IMR-90 (cell line): Measurements from ENCODE around the gene XYLB. TPM values are rescaled to one million over a fixed set of nuclear protein-coding genes. Genes with fewer than 3 reads are reported as not detected.
A peak's percentile ranks its signal among the peaks of the same experiment; 100 is the strongest.

ENCODE experiments used
- ATAC-seq: fragments of 200-7000 bp; cut with Tn5 transposase; 2 replicates; pipeline ENCODE4 v1.9.1; 2020; ENCODE audit warnings: low read depth, mild to moderate bottlenecking, moderate library complexity
- BruUV-seq: library from RNA; stranded (reverse); fragments of 400-500 nt; replicated peaks from 2 replicates; lab custom pipeline; 2021; lab: Mats Ljungman, UMichigan
- CTCF ChIA-PET: fragments of 300-600 bp; formaldehyde crosslinking; extraction: SDS; loops from one replicate; lab custom pipeline; 2021; ENCODE audit warnings: antibody characterized with exemption; lab: Yijun Ruan, JAX
- POLR2A ChIA-PET: fragments of 300-600 bp; sonication (Branson Sonifier 250); formaldehyde crosslinking; loops from one replicate; lab custom pipeline; 2022; ENCODE audit warnings: antibody characterized with exemption; ENCODE audit not compliant: unreplicated experiment; lab: Charles Lee
- DNase-seq: peaks from one replicate; pipeline ENCODE4 v3.0.0; 2013
- H2AFZ ChIP-seq: replicated peaks from 2 replicates; pipeline ENCODE3; 2013; ENCODE audit warnings: low read length, mild to moderate bottlenecking; ENCODE audit not compliant: poor library complexity
- H2AK5ac ChIP-seq: 2 replicates; pipeline ENCODE4 v1.6.1; 2013; ENCODE audit warnings: low read depth, low read length, inconsistent platforms
- H2AK9ac ChIP-seq: replicated peaks from 2 replicates; pipeline ENCODE3; 2013; ENCODE audit warnings: mild to moderate bottlenecking, low read depth, low read length, moderate library complexity; ENCODE audit not compliant: poor library complexity
- H2BK120ac ChIP-seq: 2 replicates; pipeline ENCODE4 v1.6.1; 2013; ENCODE audit warnings: low read depth, low read length, inconsistent platforms
- H2BK15ac ChIP-seq: 3 replicates; pipeline ENCODE4 v1.6.1; 2013; ENCODE audit warnings: low read depth, low read length, inconsistent platforms
- H2BK20ac ChIP-seq: 2 replicates; pipeline ENCODE4 v1.6.1; 2013; ENCODE audit warnings: low read depth, mild to moderate bottlenecking, inconsistent platforms, low read length, moderate library complexity
- H2BK5ac ChIP-seq: 2 replicates; pipeline ENCODE4 v1.6.1; 2013; ENCODE audit warnings: mild to moderate bottlenecking, low read depth, low read length, inconsistent platforms; ENCODE audit not compliant: poor library complexity, severe bottlenecking
- H3K14ac ChIP-seq: replicated peaks from 2 replicates; pipeline ENCODE4 v1.6.1; 2013; ENCODE audit warnings: low read depth, low read length, inconsistent platforms
- H3K18ac ChIP-seq: 2 replicates; pipeline ENCODE4 v1.6.1; 2013; ENCODE audit warnings: low read depth, low read length, control low read depth
- H3K23ac ChIP-seq: 2 replicates; pipeline ENCODE4 v1.6.1; 2013; ENCODE audit warnings: low read depth, low read length, inconsistent platforms
- H3K27ac ChIP-seq: 2 replicates; pipeline ENCODE4 v1.5.1; 2013; ENCODE audit warnings: mild to moderate bottlenecking, control low read depth, low read length; ENCODE audit not compliant: insufficient read depth
- H3K27me3 ChIP-seq: 2 replicates; pipeline ENCODE4 v1.6.1; 2013; ENCODE audit warnings: low read length; ENCODE audit not compliant: control insufficient read depth, insufficient read depth
- H3K36me3 ChIP-seq: 2 replicates; pipeline ENCODE4 v1.6.1; 2013; ENCODE audit warnings: low read length, mixed read lengths; ENCODE audit not compliant: control insufficient read depth, insufficient read depth
- H3K4ac ChIP-seq: 2 replicates; pipeline ENCODE4 v1.6.1; 2013; ENCODE audit warnings: low read depth, low read length, inconsistent platforms
- H3K4me1 ChIP-seq: 2 replicates; pipeline ENCODE4 v1.6.1; 2013; ENCODE audit warnings: low read length, mixed read lengths; ENCODE audit not compliant: control insufficient read depth, insufficient read depth
- H3K4me2 ChIP-seq: 2 replicates; pipeline ENCODE4 v1.6.1; 2013; ENCODE audit warnings: low read depth, mild to moderate bottlenecking, control low read depth, low read length, moderate library complexity
- H3K4me3 ChIP-seq: 2 replicates; pipeline ENCODE4 v1.5.1; 2013; ENCODE audit warnings: low read depth, mild to moderate bottlenecking, control low read depth, low read length, moderate library complexity; ENCODE audit not compliant: insufficient read depth
- H3K56ac ChIP-seq: 2 replicates; pipeline ENCODE4 v1.6.1; 2013; ENCODE audit warnings: low read length, inconsistent platforms; ENCODE audit not compliant: insufficient read depth; ENCODE audit errors: extremely low read depth
- H3K79me1 ChIP-seq, 2 experiments: 2 replicates each; pipeline ENCODE4 v1.6.1; 2013; ENCODE audit warnings: low read length in 2 of 2, inconsistent platforms in 1 of 2, low read depth in 1 of 2
- H3K9ac ChIP-seq: 2 replicates; pipeline ENCODE4 v1.6.1; 2013; ENCODE audit warnings: low read depth, low read length, control low read depth
- H3K9me1 ChIP-seq: 2 replicates; pipeline ENCODE4 v1.6.1; 2013; ENCODE audit warnings: low read length, inconsistent platforms; ENCODE audit not compliant: insufficient read depth
- H3K9me3 ChIP-seq: 2 replicates; pipeline ENCODE4 v1.6.1; 2013; ENCODE audit warnings: low read length; ENCODE audit not compliant: control insufficient read depth, insufficient read depth
- H4K20me1 ChIP-seq: 2 replicates; pipeline ENCODE4 v1.6.1; 2013; ENCODE audit warnings: low read length, inconsistent platforms; ENCODE audit not compliant: insufficient read depth
- H4K5ac ChIP-seq: 2 replicates; pipeline ENCODE4 v1.6.1; 2013; ENCODE audit warnings: mild to moderate bottlenecking, low read depth, low read length, control low read depth
- H4K8ac ChIP-seq, 2 experiments: 2 replicates each; pipeline ENCODE4 v1.6.1; 2013; ENCODE audit warnings: low read depth in 2 of 2, low read length in 2 of 2, control low read depth in 1 of 2, inconsistent platforms in 1 of 2
- H4K91ac ChIP-seq: 2 replicates; pipeline ENCODE4 v1.6.1; 2013; ENCODE audit warnings: low read depth, low read length, inconsistent platforms; ENCODE audit not compliant: insufficient read depth
- BHLHE40 ChIP-seq: fragments of 150-350 bp; IDR thresholded peaks from 2 replicates; pipeline ENCODE4 v1.6.1; 2016; ENCODE audit warnings: mild to moderate bottlenecking, low read depth, low read length
- CEBPB ChIP-seq: IDR thresholded peaks from 2 replicates; pipeline ENCODE4 v1.6.1; 2012; ENCODE audit warnings: low read depth, low read length, improper control_type of control experiment
- RAD21 ChIP-seq: IDR thresholded peaks from 2 replicates; pipeline ENCODE4 v1.6.1; 2012; ENCODE audit warnings: low read length, improper control_type of control experiment
- WGBS, 2 experiments: methylation state at CpG; one replicate each; pipeline versions ENCODE4 v1.1.5 to v1.1.7; 2013; ENCODE audit warnings: missing lambda C conversion rate in 2 of 2; ENCODE audit not compliant: insufficient read length in 1 of 2; ENCODE audit errors: extremely low coverage in 2 of 2; 5-methylcytosine and 5-hydroxymethylcytosine counted together
- dilution Hi-C: fragments of 300-500 bp; cut with HindIII; formaldehyde crosslinking; loops from one replicate; pipeline ENCODE4 v1.14.3; 2018; ENCODE audit warnings: low sequenced_read_pairs; ENCODE audit not compliant: unreplicated experiment
- in situ Hi-C: fragments of 300-500 bp; cut with MboI; formaldehyde crosslinking; loops from 3 replicates; pipeline ENCODE4 v1.14.3; 2019; ENCODE audit warnings: low sequenced_read_pairs, inconsistent platforms, mixed read lengths
- intact Hi-C: fragments of 100-400 bp; cut with micrococcal nuclease; formaldehyde crosslinking; loops from 2 replicates; pipeline ENCODE4 v1.10.0; 2022
- polyA plus RNA-seq, 3 experiments: library from polyadenylated mRNA; depleted of rRNA; stranded (reverse); fragments of >200 nt; gene quantifications; 2 replicates each; pipeline ENCODE4 v1.2.3, GENCODE V29; 2012; ENCODE audit warnings: low replicate concordance in 1 of 3
- total RNA-seq: library from RNA; depleted of rRNA; stranded (reverse); fragments of >200 nt; gene quantifications from 2 replicates; pipeline ENCODE4 v1.2.3, GENCODE V29; 2012
- TF ChIP-seq, protein P1 (sequence below): conservative IDR thresholded peaks from 2 replicates; pipeline ENCODE4 v1.5.1; 2012; ENCODE audit warnings: mild to moderate bottlenecking, low read depth, low read length, improper control_type of control experiment

XYLB gene
- total and polyA plus RNA-seq, 2 of the 4 experiments (the other 2 are of a cell fraction), result 3.0 to 3.4 TPM

DNA sequence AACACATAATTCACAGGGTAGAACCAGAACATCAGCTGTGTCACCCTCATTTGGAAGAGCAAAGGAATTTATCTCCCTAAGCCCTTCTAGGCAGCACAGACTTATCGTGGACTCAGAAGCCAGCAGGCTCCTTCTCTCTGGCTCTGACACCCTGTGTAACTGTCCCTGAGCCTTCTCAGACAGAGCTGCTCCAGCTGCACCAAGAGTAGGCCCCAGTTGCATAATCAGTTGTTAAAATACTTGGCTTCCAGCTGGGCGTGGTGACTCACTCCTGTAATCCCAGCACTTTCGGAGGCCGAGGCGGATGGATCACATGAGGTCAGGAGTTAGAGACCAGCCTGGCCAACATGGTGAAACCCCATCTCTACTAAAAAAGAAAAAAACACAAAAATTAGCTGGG, 57.7 kb downstream of the XYLB start:
- no peak overlapping the region for H4K5ac ChIP-seq
- H3K79me1 ChIP-seq, result no peaks in the 10 kb centered on the region
- no peak overlapping the region for H2BK5ac ChIP-seq
- H3K18ac ChIP-seq, result no peak overlapping the region
- H3K9ac ChIP-seq, result no peak overlapping the region
- 100% methylated on average over 1 of the region's 5 CpGs; no CpG with 5 or more reads in 1 of the 2 experiments for WGBS, 2 experiments
- BruUV-seq, result no TSS peak
- no peak overlapping the region for H3K14ac ChIP-seq
- ChIA-PET CTCF (no interaction called here), POLR2A (no interaction called here)
- H3K4me2 ChIP-seq, result no peak overlapping the region
- no peak overlapping the region for H3K4me3 ChIP-seq
- no peak overlapping the region for H2AK5ac ChIP-seq
- H2BK20ac ChIP-seq, result no peak overlapping the region
- H3K36me3 ChIP-seq, result peaks cover 3% of the 10 kb centered on the region
- dilution Hi-C loops (no loop called here), intact Hi-C loops (no loop called here), in situ Hi-C loops (no loop called here)
- H2BK15ac ChIP-seq, result no peak overlapping the region
- H3K4ac ChIP-seq, result no peak overlapping the region
- H3K9me3 ChIP-seq, result no peaks in the 10 kb centered on the region
- no peaks in the 10 kb centered on the region for H3K4me1 ChIP-seq
- no peak overlapping the region for H2AK9ac ChIP-seq
- peak; percentile 48 for TF ChIP-seq CEBPB
- TF ChIP-seq, protein P1, sequence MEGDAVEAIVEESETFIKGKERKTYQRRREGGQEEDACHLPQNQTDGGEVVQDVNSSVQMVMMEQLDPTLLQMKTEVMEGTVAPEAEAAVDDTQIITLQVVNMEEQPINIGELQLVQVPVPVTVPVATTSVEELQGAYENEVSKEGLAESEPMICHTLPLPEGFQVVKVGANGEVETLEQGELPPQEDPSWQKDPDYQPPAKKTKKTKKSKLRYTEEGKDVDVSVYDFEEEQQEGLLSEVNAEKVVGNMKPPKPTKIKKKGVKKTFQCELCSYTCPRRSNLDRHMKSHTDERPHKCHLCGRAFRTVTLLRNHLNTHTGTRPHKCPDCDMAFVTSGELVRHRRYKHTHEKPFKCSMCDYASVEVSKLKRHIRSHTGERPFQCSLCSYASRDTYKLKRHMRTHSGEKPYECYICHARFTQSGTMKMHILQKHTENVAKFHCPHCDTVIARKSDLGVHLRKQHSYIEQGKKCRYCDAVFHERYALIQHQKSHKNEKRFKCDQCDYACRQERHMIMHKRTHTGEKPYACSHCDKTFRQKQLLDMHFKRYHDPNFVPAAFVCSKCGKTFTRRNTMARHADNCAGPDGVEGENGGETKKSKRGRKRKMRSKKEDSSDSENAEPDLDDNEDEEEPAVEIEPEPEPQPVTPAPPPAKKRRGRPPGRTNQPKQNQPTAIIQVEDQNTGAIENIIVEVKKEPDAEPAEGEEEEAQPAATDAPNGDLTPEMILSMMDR, result no peak
- TF ChIP-seq BHLHE40, result no peak
- TF ChIP-seq RAD21, result no peak
- ATAC-seq, result peak; percentile 48; the same call in 1 of the 2 replicates
- H3K23ac ChIP-seq, result no peak overlapping the region
- H2BK120ac ChIP-seq, result no peak overlapping the region
- no peaks in the 10 kb centered on the region for H4K20me1 ChIP-seq
- no peak overlapping the region for H3K27ac ChIP-seq
- peak; percentile 53 for DNase-seq
- H2AFZ ChIP-seq, result no peak overlapping the region
- H4K8ac ChIP-seq, result no peak overlapping the region
- no peaks in the 10 kb centered on the region; the same call in 1 of the 2 replicates for H3K9me1 ChIP-seq
- no peaks in the 10 kb centered on the region for H3K27me3 ChIP-seq
- no peak overlapping the region for H3K56ac ChIP-seq
- no peak overlapping the region for H4K91ac ChIP-seq
